ENCODE data around the gene MEX3A. TPM values are rescaled to one million over a fixed set of nuclear protein-coding genes. Genes with fewer than 3 reads are reported as not detected.
A peak's percentile ranks its signal among the peaks of the same experiment; 100 is the strongest.

The MEX3A gene
- total and polyA plus RNA-seq, 4 donors, result 0.26 to 8.1 (median 1.1) TPM

DNA sequence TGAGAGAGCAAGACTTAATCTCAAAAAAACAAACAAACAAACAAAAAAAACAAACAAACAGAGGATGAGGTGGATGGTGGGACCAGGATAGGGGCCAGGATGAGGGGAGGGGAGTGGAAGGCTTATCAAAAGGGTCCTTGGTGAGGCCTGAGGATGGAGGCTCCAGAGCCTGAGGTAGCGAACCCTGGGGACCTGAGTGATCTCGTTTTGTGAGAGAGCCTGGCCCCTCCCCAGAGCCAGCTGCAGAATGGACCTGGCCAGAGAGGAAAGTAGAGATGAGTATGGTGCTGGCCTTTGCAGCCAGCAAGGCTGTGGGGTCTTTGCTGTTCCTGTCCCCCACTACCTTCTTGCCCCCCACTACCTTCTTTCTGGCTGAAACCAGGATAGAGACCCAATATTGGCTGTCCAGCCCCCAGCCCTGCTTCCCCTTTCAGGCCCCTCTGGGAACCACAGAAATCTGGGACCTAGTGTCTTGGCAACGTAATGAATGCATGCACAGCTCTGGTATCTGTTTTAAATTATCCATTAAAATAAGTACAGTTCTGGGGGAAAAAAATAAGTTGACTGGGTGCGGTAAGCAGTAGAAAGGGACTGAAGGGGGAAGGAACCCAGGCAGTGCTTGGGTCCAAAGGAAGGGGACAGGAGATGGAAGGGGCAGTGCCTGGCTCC lies 31.2 kb upstream of the MEX3A start:
- ATAC-seq (ENCODE audit: insufficient read depth, low FRiP score) (no peak), DNase-seq (no peak)
- Histone ChIP-seq H3K27ac (ENCODE audit: low read depth in 1 of 2, low read length in 1 of 2) (peak overlapping the region; percentile 68 to 96), H3K4me1 (ENCODE audit: control insufficient read depth in 5 of 5, insufficient read depth in 5 of 5, low read length in 5 of 5) (peaks cover 3 to 34% (median 8%) of the 10 kb centered on the region in 5 donors), H3K4me3 (no peak overlapping the region), H3K9ac (ENCODE audit: insufficient read depth in 1 of 2, low read length in 2 of 2) (no peak overlapping the region), H3K27me3 (ENCODE audit: control insufficient read depth in 3 of 3, insufficient read depth in 3 of 3, low read length in 2 of 3) (no peaks in the 10 kb centered on the region), H3K9me3 (ENCODE audit: control insufficient read depth in 4 of 4, insufficient read depth in 3 of 4, low read length in 3 of 4) (no peaks in the 10 kb centered on the region), H3K36me3 (ENCODE audit: control insufficient read depth in 4 of 4, insufficient read depth in 4 of 4, low read length in 4 of 4) (peaks cover 0 to 6% (median 1%) of the 10 kb centered on the region in 4 donors)
- TF ChIP-seq, protein P1, sequence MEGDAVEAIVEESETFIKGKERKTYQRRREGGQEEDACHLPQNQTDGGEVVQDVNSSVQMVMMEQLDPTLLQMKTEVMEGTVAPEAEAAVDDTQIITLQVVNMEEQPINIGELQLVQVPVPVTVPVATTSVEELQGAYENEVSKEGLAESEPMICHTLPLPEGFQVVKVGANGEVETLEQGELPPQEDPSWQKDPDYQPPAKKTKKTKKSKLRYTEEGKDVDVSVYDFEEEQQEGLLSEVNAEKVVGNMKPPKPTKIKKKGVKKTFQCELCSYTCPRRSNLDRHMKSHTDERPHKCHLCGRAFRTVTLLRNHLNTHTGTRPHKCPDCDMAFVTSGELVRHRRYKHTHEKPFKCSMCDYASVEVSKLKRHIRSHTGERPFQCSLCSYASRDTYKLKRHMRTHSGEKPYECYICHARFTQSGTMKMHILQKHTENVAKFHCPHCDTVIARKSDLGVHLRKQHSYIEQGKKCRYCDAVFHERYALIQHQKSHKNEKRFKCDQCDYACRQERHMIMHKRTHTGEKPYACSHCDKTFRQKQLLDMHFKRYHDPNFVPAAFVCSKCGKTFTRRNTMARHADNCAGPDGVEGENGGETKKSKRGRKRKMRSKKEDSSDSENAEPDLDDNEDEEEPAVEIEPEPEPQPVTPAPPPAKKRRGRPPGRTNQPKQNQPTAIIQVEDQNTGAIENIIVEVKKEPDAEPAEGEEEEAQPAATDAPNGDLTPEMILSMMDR (IDR thresholded peaks at IDR 0.05; ENCODE audit: control extremely low read depth, extremely low read depth), result no peak
- 60 to 85% methylated on average over 4 of the region's 4 CpGs for WGBS, 2 donors

DNA sequence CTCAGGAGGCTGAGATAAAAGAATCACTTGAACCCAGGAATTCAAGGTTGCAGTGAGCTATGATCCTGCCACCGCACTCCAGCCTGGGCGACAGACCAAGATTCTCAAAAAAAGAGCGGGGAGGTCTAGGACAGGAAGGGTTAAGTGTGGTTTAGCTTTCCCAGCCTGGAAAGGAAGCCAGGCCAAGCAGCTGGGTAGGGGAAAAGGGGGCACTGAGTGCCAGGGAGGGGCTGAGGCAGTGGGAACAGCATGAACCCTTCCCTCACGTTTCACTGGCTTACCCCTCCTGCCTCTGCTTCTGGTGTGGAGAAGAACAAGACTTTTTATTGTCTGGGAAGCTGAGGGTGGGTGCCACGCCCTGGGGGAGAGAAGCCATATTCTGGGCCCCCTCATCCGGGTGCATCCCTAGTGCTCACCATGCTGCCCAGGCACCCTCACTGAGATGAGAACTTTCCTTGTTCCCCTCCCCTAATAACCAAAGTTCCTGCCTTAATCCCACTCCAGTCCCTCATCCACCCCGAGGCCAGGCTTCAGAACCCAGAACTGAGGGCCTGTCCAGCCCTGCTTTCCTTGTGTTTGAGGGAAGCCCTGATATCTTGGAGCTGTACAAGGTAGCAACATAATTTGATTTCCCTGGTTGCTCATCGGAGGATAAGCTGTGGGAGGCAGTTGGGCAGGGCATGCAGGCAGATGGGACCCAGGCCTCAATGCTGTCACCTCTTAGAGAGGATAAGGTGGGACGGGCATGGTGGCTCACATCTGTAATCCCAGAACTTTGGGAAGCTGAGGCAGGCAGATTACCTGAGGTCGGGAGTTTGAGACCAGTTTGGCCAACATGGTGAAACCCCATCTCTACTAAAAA lies 30.2 kb upstream of the MEX3A start:
- no peak overlapping the region for H3K4me3 ChIP-seq
- TF ChIP-seq, protein P1 (IDR thresholded peaks at IDR 0.05; ENCODE audit: control extremely low read depth, extremely low read depth), result no peak
- H3K9ac ChIP-seq (ENCODE audit: insufficient read depth in 1 of 2, low read length in 2 of 2), result no peak overlapping the region
- WGBS, 2 donors, result 72 to 75% methylated on average over 10 of the region's 10 CpGs
- peaks cover 0 to 6% (median under 1%) of the 10 kb centered on the region in 4 donors for H3K36me3 ChIP-seq (ENCODE audit: control insufficient read depth in 4 of 4, insufficient read depth in 4 of 4, low read length in 4 of 4)
- DNase-seq (no peak), ATAC-seq (ENCODE audit: insufficient read depth, low FRiP score) (no peak)
- no peaks in the 10 kb centered on the region for H3K27me3 ChIP-seq (ENCODE audit: control insufficient read depth in 3 of 3, insufficient read depth in 3 of 3, low read length in 2 of 3)
- peaks cover 3 to 29% (median 7%) of the 10 kb centered on the region in 5 donors for H3K4me1 ChIP-seq (ENCODE audit: control insufficient read depth in 5 of 5, insufficient read depth in 5 of 5, low read length in 5 of 5)
- H3K27ac ChIP-seq (ENCODE audit: low read depth in 1 of 2, low read length in 1 of 2), result peak overlapping the region in 1 of 2 donors; percentile 63
- no peaks in the 10 kb centered on the region for H3K9me3 ChIP-seq (ENCODE audit: control insufficient read depth in 4 of 4, insufficient read depth in 3 of 4, low read length in 3 of 4)

DNA sequence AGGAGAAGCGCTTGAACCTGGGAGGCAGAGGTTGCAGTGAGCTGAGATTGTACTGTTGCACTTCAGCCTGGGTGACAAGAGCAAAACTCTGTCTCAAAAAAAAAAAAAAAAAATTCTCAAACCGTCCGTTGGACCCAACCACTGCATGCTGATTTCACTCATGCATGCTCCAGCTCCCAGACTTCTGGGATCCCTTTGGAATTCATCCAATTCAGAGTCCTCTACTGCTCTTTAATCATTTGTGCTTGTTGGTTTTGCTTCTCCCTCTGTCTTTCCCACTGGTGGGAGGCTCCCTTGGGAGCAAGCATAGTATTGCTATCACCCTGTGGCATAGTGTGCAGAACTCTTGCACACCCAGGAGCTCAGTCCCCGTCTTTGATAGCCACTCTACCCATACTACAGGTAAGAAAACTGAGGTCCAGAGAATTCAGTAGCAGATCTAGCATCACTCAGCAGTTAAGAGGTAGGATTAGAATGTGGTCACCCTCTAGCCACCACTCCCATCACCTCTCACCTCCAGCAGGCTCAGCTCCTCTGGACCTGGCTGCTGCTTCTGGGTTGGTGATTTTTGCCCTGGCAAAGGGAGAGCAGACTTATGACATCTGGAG lies 29.2 kb upstream of the MEX3A start:
- 89 to 92% methylated on average over 4 of the region's 4 CpGs for WGBS, 2 donors
- no peak overlapping the region for H3K27ac ChIP-seq (ENCODE audit: low read depth in 1 of 2, low read length in 1 of 2)

More for the DNA sequence above, 29.2 kb upstream of the MEX3A start:
- peaks cover 3 to 33% (median 8%) of the 10 kb centered on the region in 5 donors for H3K4me1 ChIP-seq (ENCODE audit: control insufficient read depth in 5 of 5, insufficient read depth in 5 of 5, low read length in 5 of 5)
- TF ChIP-seq, protein P1 (IDR thresholded peaks at IDR 0.05; ENCODE audit: control extremely low read depth, extremely low read depth), result no peak
- H3K27me3 ChIP-seq (ENCODE audit: control insufficient read depth in 3 of 3, insufficient read depth in 3 of 3, low read length in 2 of 3), result no peaks in the 10 kb centered on the region
- peaks cover 0 to 6% (median 0%) of the 10 kb centered on the region in 4 donors for H3K36me3 ChIP-seq (ENCODE audit: control insufficient read depth in 4 of 4, insufficient read depth in 4 of 4, low read length in 4 of 4)
- no peaks in the 10 kb centered on the region for H3K9me3 ChIP-seq (ENCODE audit: control insufficient read depth in 4 of 4, insufficient read depth in 3 of 4, low read length in 3 of 4)
- H3K9ac ChIP-seq (ENCODE audit: insufficient read depth in 1 of 2, low read length in 2 of 2), result no peak overlapping the region
- no peak overlapping the region for H3K4me3 ChIP-seq
- no peak for ATAC-seq (ENCODE audit: insufficient read depth, low FRiP score)
- no peak for DNase-seq
